Fibroblast of skin of left biceps (primary cell): ENCODE measurements around the gene FUNDC1.
A peak's percentile ranks its signal among the peaks of the same experiment; 100 is the strongest.
"Not testable (repeated sequence)": the region's sequence is repeated elsewhere in the genome, so short reads cannot be mapped to it uniquely, and the experiment has no call there.

Experiments
- DNase-seq, 2 experiments: peaks; one replicate each; pipeline ENCODE4 v3.0.0-alpha.2; 2013; ENCODE audit warnings: low read depth in 2 of 2

The FUNDC1 gene, protein sequence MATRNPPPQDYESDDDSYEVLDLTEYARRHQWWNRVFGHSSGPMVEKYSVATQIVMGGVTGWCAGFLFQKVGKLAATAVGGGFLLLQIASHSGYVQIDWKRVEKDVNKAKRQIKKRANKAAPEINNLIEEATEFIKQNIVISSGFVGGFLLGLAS

DNA sequence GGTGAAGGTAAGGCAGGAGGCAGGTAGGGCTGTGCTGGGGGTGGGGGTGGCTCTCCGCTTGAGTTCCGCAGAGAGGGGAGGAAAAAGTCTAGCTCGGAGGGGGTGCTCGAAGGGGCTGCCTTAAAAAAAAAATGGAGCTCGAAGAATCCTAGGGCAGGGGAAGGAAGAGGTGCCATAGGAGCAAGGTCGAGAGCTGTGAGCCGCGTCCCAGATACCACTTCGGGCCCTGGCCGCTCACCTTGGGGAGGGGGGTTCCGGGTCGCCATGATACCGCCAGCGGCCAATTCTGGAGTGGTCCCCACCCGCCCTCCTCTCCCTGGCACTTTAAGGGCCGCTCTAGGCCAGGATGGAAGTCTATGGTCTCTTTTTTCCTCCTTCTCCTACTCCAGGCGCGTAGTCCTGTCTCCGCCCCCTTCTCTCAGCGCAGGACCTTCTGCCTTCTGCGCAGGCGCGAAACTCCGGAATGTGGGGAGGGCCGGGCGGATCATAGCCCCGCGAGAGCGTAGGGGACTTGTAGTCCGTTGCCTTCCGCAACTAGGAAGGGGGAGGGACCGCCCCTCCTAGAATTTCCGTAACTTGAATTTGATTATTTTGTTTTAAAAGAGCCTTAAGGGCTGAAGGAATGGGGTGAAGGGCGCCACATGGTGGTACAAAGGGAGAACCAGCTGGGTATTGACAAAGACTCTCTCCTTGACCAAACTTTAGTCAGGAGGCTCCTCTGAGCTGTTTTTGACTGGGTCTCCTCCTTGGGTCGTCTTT lies at the start of gene FUNDC1:
Gene FUNDC1, minus strand, starts transcription at position 293 of the 759 bp plus-strand sequence. Its CDS starts 27 bp downstream, at position 266.
- DNase-seq: peak; percentile 87 to 89

DNA sequence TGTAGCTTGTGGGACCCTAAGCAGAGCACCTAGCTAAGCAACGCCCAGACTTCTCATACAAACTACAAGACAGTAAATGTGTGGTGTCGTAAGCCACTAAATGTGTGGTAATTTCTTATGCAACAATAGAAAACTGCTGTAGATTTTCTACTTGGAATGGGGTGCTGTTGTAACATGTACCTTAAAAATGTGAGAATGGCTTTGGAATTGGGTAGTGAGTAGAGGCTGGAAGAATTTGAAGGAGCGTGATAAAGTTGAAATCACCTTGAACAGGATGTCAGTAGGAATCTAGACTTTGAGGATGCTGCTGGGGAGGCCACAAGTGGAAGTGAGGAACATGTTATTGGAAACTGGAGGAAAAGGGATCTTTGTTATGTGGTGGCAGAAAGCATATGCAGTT lies 43.2 kb upstream of the FUNDC1 start:
- DNase-seq: no peak

DNA sequence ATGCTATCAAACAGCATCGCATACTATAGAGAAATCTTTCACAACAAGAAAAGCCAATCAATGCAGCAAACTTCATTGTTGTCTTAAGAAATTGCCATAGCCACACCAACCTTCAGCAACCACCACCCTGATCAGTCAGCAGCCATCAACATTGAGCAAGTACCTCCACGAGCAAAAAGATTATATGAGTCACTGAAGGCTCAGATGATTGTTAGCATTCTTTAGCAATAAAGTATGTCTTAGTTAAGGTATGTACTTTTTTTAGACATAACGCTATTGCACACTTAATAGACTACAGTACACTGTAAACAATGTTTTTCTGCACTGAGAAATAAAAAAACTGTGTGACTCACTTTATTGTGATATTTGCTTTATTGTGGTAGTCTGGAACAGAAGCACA lies 37.8 kb upstream of the FUNDC1 start:
- DNase-seq: peak in 1 of 2 experiments; percentile 1

DNA sequence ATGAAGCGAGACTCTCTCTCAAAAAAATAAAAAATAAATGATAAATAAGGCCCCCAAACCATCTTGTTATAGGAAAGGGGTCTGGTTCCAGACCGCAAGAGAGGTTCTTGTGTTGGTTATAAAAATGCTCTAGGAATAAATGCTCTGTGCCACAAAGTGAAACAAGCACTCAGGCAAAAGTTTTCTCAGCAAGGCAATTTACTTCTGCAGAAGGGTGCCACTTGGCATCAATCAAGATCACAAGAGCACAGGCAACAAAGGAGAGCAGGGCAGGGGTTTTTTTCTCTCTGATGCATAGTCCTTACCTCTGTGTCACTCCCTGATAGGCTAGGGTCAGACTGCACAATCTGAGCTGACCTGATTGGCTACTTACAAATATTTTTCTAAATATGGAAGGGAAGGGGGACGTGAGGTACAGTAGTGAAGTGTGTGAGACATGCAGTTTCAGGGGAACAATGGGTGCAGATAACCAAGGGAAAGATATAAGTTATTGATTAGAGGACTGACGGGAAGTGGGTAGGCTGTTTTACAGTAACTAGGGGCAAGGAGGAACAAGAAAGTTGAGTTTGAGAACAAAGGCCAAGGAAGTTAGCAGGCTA lies 29.8 kb upstream of the FUNDC1 start:
- no peak for DNase-seq

DNA sequence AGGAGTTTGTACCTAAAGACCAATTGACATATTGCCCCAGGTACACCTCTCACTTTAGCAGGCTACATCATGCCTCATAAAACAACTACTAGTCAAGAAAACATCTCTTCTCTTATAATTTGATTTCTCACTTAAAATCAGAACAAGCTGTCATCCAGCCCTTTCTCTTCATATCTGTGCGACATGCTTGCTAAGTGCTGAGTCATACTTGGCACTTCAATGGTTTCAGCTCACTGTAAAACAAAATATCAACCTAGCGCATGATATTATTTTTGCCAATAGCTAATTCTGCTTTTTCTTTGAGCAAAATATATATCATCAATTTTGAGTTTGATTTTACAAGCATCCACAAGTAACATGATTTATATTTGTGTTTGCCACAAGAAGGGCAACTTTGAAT lies 27.9 kb upstream of the FUNDC1 start:
- DNase-seq: no peak

DNA sequence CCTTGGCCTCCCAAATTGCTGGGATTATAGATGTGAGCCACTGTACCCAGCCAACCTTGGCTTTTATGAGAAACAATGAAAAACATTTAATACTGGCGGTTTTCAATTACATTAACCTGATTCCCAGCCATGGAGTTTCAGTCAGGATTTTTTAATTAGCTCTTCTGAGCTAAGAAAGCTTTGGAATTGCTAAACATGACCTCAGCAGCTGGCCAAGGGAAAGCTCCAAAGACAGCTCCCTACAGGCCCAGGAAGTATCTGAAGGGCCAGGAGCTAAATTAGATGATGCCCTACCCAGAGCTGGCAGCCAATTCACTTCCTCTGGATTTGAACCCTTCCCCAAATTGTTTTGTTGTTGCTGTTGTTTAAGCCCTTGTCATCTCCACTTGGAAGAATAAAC lies 26.5 kb upstream of the FUNDC1 start:
- no peak for DNase-seq

DNA sequence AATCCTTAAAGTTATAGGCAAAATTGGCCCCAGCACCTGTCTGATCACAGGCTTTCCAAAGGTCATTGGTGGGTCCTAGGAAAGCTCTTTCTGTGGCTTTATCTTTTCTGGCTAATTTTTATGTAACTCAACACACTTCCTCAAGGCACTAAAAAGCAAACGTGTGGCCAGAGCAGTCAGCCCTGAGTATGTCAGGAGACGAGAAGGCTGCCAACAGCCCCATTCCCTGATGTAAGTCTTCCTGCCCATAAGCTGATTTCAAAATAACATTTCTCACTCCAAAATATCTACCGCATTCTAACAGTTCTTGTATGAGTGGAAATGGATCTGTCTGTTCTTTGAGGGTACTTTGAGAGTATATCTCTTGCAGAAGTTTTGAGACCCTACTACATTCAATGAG lies 25.5 kb upstream of the FUNDC1 start:
- no peak for DNase-seq

DNA sequence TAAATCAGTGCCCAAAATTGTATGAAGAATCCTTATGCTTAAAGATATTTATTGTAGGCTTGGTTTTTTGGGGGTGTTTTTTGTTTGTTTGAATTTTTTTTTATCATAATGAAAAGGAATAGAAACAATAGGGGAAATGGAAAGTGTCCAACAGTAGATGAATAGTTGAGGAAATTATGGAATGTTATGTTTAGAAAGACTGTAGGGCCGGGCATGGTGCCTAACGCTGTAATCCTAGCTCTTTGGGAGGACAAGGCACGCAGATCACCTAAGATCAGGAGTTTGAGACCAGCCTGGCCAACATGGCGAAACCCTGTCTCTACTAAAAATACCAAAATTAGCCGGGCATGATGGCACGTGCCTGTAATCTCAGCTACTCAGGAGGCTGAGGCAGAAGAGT lies 19.2 kb upstream of the FUNDC1 start:
- DNase-seq: not testable (repeated sequence)

DNA sequence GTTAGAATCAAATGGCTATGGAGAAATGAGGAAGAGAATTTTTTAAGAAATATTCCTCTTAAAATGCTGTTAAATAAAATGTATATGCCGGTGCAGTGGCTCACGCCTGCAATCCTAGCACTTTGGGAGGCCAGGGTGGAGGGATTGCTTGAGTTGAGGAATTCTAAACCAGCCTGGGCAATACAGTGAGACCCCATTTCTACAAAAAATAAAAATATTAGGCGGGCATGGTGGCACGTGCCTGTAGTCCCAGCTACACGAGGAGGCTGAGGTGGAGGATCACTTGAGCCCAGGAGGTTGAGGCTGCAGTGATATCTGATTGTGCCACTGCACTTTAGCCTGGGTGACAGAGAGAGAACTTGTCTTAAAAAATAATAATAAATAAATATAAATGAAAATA lies 7.9 kb upstream of the FUNDC1 start:
- DNase-seq: no peak

DNA sequence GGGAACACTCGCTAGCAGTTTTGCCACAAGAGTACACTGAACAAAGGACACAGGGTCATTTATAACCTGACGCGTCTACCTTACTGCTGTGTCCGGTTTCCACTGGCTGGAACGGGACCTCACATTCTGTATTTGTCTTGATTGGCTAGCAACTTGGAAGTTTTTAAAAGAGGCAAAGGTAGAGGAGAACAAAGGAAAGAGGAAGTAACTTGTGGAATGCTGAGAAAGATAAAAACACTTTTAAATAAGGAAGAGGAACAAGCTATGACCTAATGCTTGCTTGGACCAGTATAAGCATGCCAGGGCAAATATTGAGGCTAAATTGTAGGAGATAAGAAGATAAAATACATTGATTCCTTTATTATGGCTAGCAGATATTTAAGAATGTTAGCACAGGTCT lies 2.8 kb upstream of the FUNDC1 start:
- not testable (repeated sequence) for DNase-seq

DNA sequence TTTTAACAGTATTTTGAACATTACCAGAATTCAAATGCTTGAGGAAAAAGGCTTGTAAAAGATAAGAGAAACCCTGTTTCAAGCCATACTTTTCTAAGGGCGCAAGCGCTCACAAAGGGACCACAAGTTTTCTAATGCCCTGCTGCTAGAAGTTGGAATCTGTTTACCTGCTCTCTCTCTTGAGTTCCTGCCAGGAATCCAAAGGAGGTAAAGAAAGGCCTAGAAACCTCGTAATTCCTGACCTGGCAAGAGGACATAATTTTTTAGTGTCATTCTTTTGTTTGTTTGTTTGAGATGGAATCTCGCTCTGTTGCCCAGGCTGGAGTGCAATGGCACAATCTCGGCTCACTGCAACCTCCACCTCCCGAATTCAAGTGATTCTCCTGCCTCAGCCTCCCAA lies 1.4 kb upstream of the FUNDC1 start:
- DNase-seq: no peak

DNA sequence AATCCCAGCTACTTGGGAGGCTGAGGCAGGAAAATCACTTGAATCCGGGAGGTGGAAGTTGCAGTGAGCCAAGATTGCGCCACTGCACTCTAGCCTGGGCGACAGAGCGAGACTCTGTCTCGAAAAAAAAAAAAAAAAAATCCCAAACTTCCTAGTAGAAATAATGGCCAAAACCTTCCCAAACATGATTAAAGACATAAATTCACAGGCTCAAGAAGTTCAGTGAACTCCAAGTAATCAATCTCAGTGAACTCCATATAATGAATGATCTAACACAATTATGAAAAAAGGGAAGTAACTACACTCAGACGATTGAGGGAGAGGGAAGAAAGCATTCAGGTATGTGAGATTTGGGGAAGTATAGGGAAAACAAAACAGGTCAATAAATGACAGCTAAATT lies 6.5 kb downstream of the FUNDC1 start:
- DNase-seq: no peak

DNA sequence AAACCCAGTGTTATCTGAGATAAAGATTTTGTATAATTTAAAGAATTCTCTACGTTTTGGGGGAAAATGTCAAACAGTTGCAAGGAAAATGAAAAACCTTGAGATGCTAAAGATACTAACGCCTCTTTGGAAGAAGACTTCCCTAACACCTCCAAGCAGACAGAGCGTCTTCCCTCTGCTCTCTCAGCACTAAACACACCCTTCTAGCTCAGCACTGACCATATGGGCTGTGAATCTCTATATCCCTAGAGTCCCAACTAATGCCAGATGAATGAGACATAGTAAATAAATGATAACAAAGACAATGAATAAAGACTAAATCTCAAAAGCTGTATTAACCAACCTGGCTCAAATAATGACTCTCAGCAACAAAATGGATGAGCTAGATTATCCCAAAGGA lies 13.3 kb downstream of the FUNDC1 start:
- DNase-seq: no peak

DNA sequence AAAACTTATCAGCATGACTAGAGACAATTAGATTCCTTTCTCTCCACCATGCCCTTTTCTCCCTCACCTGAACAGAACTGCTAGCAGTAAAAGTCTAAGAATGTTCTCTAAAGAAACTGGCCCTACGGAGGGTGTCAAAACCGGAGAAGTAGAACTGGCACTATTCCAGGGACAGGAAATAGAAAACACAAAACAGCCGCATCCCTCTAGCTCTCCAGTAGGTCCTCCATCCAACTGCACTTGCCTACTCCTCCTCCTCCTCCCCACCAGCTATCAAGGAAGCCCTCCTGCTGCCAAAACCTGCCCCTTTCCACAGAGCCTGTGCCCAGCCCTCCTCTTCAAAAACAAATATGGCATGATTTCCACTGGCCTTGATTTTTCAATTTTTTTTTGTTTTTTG lies 28.4 kb downstream of the FUNDC1 start:
- DNase-seq: no peak

DNA sequence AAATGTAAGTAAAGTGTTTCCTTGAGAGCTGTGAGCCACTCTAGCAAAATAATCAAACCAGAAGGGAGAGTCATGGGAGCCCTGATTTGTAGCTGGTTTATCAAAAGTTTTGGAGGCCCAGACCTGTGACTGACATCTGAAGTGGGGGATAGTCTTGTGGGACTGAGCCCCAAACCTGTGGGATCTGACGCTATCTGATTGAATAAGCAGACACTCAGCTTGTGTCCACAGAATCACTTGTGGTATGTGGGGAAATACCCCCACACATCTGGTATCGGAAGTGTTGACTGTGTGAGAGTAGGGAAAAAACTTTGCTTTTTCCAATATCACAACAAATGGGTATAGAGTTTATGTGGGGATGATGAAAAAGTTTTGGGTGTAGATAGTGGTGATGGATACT lies 35.4 kb downstream of the FUNDC1 start:
- DNase-seq: no peak

DNA sequence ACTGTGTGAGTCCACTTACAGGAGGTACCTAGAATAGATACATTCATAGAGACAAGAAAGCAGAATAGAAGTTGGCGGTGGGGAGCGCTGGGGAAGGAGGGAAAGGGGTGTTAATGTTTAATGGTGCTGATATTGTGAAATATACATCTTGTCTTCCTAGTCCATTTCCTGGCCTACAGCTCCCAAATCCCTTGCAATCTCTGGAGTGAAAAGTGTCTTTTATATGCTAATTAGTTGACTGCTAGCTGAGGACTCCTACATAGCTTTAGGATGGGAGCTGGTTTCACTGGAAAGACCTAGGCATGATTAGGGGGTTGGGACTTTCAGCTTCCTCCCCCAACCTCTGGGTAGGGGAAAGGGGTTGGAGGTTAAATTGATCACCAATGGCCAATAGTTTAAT lies 36.0 kb downstream of the FUNDC1 start:
- DNase-seq: no peak

DNA sequence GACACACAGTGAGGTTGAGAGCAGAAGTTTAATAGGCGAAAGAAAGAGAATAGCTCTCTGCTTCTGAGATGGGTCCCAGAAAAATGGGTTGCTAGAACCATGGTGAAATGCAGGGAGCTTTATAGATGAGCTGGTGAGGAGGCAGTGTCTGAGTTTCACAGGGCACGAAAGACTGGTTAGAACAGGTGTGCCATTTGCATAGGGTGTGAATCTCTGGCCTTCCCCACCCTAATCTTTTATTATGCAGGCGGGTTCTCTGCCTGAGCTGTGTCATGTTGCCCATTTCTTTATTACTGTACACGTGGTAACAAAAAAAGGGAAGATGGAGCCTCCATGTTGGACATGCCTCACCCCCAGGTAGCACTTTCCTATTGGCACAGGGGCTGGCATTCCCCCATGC lies 39.1 kb downstream of the FUNDC1 start:
- DNase-seq: no peak

DNA sequence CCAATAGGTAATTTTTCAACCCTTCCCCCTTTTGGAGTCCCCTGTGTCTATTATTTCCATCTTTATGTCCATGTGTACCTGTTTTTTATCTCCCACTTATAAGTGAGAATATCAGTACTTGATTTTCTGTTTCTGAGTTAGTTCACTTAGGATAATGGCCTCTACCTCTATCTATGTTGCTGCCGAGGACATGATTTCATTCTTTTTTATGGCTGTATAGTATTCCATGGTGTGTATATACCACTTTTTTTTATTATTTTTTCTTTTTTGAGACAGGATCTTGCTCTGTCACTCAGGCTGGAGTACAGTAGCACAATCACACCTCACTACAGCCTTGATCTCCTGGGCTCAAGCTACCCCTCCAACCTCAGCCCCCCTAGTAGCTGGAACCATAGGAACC lies 47.6 kb downstream of the FUNDC1 start:
- no peak for DNase-seq

DNA sequence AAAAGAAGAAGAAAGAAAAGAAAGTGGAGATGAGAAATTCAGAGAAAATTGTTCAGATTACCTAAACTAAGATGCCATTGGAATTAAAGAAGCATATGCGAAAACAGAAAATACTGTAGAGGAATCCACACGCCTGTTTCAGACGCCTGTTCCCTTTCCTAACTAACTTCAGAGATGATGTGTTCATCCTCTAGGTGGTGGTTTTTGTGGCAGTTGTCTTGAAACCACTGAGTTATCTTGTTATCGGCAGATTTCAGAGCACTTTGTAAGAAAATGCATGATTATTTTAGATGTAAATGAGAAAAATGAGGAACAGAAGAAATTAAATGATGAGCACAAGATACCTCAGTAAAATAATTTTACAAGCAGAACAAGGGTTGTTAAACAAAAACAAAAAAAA lies 48.3 kb downstream of the FUNDC1 start:
- DNase-seq: no peak

DNA sequence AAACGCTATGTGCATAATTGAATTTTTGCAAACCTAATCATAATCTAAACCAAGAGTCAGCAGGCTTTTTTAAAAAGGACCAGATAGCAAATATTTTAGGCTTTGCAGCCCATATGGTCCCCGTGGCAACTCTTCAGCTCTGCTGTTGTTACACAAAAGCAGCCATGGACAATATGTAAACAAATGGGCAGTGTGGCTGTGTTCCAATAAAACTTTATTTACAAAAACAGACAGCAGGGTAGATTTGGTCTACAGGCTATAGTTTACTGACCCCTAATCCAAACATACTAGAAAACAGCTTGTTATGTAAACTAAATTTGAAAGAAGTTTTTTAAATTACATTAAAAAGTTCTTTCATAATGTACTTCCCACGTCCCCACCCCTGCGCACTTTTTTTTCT lies 53.1 kb downstream of the FUNDC1 start:
- DNase-seq: no peak

DNA sequence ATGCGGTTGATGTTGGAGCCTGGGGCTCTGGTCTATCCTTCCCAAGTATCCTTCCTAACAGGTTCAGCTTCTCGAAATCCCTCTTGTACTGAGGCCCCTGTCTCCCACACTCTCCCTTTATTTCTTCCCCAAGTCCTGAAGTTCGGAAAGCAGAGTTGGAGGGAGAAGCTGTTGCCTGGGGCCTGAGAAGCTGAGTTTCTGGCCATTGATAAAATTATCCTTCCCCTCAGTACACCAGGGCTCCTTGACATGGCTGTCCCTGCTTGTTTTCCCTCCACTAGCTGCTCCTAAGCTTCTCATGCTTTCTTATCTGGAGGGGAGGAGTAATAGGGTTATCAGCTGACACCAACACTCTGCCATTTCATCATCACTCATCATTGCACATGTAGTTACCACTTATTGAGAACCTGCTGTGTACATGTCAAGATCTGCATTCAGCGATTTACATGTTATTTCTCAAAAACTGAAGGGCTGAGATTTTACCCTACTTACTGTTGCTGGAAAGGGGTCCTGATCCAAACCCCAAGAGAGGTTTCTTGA lies 58.0 kb downstream of the FUNDC1 start:
- DNase-seq: no peak

DNA sequence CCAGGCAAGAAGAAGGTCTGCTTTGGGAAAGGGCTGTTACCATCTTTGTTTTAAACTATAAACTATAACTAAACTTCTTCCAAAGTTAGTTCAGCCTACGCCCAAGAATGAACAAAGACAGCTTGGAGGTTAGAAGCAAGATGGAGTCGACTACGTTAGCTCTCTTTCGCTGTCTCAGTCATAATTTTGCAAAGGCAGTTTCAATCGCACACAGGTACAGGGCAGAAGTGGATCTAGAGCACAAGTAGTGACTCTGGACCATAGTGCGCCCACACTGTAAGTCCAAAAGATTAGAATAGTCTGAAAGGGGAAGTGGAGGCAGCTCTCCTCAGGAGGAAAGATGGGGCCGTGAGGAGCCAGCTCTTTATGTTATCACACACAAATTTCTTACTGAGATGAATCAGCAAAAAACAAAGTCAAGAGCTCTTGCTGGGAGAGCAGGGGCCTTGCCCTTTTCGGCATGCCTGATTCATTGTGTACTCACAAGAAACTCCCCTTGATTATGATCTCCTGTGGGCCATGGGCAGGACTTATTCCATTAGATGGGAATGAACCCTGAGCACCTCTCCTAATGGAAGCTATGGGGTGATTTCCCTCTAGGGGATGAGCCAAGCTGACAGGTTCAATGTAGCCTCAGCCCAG lies 58.6 kb downstream of the FUNDC1 start:
- DNase-seq: no peak

DNA sequence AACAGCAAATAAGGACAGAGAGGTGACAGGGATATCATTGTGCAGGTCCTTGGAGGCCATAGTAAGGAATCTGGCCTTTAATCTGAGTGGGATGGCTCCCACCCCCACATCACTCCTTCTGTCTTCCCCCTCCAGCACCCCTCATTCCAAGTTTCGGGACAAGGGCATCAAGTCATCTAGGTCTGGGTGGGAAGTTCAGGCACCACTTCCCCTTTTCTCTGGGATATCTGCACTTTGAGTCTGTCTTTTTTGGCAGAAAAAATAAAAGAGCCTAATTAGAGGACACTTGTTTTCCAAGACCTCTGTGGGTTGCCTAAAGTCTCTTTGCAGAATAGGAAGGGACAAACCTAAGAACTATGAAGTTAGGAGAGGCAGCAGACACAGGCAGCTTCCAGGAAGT lies 60.1 kb downstream of the FUNDC1 start:
- no peak for DNase-seq
